Psoas muscle (tissue), 8 donors: ENCODE results near the gene NKIRAS2. TPM values are rescaled to one million over a fixed set of nuclear protein-coding genes. Genes with fewer than 3 reads are reported as not detected.
A peak's percentile ranks its signal among the peaks of the same experiment; 100 is the strongest.

Experiments
- ATAC-seq, 4 donors: fragments of 200-7000 bp; cut with Tn5 transposase; one replicate each; pipeline ENCODE4 v1.9.1; 2020; ENCODE audit warnings: moderate library complexity in 3 of 4, mild to moderate bottlenecking in 2 of 4
- DNase-seq, 2 donors: peaks; one replicate each; pipeline ENCODE4 v3.0.0-alpha.2; 2020
- H3K27ac ChIP-seq: fragments of 200-600 bp; one replicate; pipeline ENCODE4 v1.8.0; 2022
- H3K27me3 ChIP-seq, 3 donors: fragments of 200-600 bp in 1 of 3; one replicate each; pipeline versions ENCODE4 v1.6.1 to v1.8.0; 2013 to 2022; ENCODE audit warnings: low read length in 2 of 3, mild to moderate bottlenecking in 2 of 3, moderate library complexity in 1 of 3; ENCODE audit not compliant: insufficient read depth in 3 of 3
- H3K36me3 ChIP-seq, 2 donors: fragments of 200-600 bp in 1 of 2; one replicate each; pipeline versions ENCODE4 v1.6.1 to v1.8.0; 2013 to 2022; ENCODE audit warnings: low read depth in 1 of 2, mild to moderate bottlenecking in 1 of 2, moderate library complexity in 1 of 2; ENCODE audit not compliant: insufficient read depth in 1 of 2
- H3K4me1 ChIP-seq: fragments of 200-600 bp; one replicate; pipeline ENCODE4 v1.8.0; 2022
- H3K4me3 ChIP-seq: fragments of 200-600 bp; one replicate; pipeline ENCODE4 v1.8.0; 2022; ENCODE audit warnings: mild to moderate bottlenecking
- H3K9me3 ChIP-seq: fragments of 200-600 bp; one replicate; pipeline ENCODE4 v1.8.0; 2022
- WGBS, 3 donors: extraction: QIAGEN DNeasy Blood & Tissue Kit; methylation state at CpG; one replicate each; pipeline versions ENCODE4 v1.1.6 to v1.1.7; 2013; 5-methylcytosine and 5-hydroxymethylcytosine counted together
- intact Hi-C, 2 donors: fragments of 100-400 bp; cut with DNase I; formaldehyde crosslinking; loops; one replicate each; pipeline versions ENCODE4 v1.11.0 to v1.14.2; 2022
- polyA plus RNA-seq, 3 donors: library from polyadenylated mRNA; stranded (reverse); fragments of 200-250 nt; gene quantifications; one replicate each; pipeline ENCODE4 v1.2.3, GENCODE V29; 2013
- total RNA-seq, 4 donors: library from RNA; stranded (reverse); fragmentation: NEBNext Ultra II Directional in 2 of 4; extraction: Animal tissue kit (Norgen Biotek cat#: 25700) in 2 of 4; gene quantifications; one replicate each; pipeline versions ENCODE4 v1.2.1 to v1.2.4, GENCODE V29; 2021 to 2023
- TF ChIP-seq, protein P1 (sequence below): fragments of 200-600 bp; IDR thresholded peaks from one replicate; pipeline ENCODE4 v1.8.0; 2022; ENCODE audit warnings: antibody characterized with exemption
- donor health status: healthy with polysubstance abuse.
- donor health status: DM: no; HTN: no; CAD: no; lungs with moderate emphysema.
- donor health status: Bipolar disorder and iron deficiency.
- donor health status: healthy.
- donor health status: DM: yes; HTN: yes; CAD: no.
- donor health status: DM: no; HTN: no; CAD: no.
- donor health status: DM: no; HTN: no; CAD: no.
- donor health status: DM: yes; HTN: yes; CAD: no.

Gene NKIRAS2
- total and polyA plus RNA-seq, 7 donors = 35.0 to 81.1 (median 41.5) TPM

DNA sequence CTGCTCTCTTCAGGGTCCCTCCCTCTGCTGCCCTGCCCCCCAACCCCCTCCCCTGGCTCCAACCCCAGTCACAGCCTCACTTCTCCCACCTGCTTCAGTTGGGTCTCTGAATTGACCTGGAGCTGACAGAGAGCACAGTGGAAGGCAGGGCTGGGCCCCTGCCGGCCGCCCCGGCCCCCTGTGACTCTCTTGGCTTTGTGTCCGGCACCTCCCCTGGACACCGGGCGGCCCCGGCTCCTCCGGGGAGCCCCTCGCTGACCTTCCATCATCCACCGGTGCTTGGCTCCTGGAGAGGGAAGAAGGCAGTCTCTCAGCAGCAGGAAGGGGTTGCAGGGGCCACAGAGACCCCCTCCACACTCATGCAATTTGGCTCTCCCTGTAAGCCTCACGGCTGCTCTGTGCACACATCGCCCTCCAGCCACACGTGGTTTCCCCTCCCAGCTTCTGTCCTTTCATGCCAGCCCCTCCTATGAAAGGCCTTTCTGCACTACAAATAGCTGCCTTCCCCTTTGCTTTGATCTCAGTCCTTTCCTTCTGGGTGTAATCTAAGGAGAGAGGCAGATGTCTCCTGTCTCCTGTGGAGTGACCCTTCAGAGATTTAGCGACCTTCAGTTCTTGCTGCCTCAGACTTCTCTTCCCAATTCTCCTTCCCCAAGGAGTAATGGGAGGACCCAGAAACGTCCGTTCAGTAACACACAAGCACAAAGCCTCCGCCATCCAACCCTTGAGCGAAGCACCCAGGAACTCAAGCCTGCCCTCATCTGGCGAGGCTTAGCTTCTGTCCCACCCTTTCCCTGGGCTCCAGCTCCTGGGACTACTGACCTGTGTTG is 8.3 kb downstream of the NKIRAS2 start:
- ATAC-seq (no peak), DNase-seq (no peak)
- H3K27me3 ChIP-seq = no peaks in the 10 kb centered on the region
- 61 to 69% (median 62%) methylated on average over 17 to 19 of the region's 19 CpGs for WGBS, 3 donors
- H3K9me3 ChIP-seq = no peaks in the 10 kb centered on the region
- peaks cover 14% of the 10 kb centered on the region for H3K4me1 ChIP-seq
- H3K36me3 ChIP-seq = peaks cover 4 to 11% of the 10 kb centered on the region in 2 donors
- intact Hi-C loops = loop anchor here (5.0 kb wide), 2 partner anchors 34 to 69 kb away; partner anchors contain the start of gene ZNF385C (in 1 of the 2)
- no peak overlapping the region for H3K4me3 ChIP-seq
- TF ChIP-seq, protein P1, sequence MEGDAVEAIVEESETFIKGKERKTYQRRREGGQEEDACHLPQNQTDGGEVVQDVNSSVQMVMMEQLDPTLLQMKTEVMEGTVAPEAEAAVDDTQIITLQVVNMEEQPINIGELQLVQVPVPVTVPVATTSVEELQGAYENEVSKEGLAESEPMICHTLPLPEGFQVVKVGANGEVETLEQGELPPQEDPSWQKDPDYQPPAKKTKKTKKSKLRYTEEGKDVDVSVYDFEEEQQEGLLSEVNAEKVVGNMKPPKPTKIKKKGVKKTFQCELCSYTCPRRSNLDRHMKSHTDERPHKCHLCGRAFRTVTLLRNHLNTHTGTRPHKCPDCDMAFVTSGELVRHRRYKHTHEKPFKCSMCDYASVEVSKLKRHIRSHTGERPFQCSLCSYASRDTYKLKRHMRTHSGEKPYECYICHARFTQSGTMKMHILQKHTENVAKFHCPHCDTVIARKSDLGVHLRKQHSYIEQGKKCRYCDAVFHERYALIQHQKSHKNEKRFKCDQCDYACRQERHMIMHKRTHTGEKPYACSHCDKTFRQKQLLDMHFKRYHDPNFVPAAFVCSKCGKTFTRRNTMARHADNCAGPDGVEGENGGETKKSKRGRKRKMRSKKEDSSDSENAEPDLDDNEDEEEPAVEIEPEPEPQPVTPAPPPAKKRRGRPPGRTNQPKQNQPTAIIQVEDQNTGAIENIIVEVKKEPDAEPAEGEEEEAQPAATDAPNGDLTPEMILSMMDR = peak; percentile 9
- H3K27ac ChIP-seq = no peak overlapping the region

DNA sequence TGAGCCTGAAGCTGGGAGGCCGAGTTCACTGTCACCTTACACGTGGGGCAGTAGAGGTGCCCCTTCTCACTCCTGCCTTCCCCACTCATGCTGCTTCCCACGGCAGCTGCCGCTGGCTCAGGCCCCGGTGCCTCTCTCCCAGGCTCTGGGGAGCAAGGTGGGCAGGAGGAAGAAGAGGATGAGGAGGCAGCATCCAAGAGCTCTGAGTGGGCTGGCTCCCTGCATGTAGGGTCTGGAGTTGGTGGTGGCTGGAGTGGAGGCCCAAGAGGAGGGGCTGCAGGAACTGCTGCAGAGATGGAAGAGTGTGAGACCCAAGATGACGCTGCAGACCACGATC is 8.9 kb downstream of the NKIRAS2 start:
- Histone ChIP-seq H3K4me3 (no peak overlapping the region), H3K27me3 (no peaks in the 10 kb centered on the region), H3K4me1 (peaks cover 14% of the 10 kb centered on the region), H3K9me3 (no peaks in the 10 kb centered on the region), H3K27ac (no peak overlapping the region), H3K36me3 (peaks cover 2 to 5% of the 10 kb centered on the region in 2 donors)
- 77 to 80% (median 78%) methylated on average over 7 of the region's 7 CpGs for WGBS, 3 donors
- TF ChIP-seq, protein P1 = no peak
- intact Hi-C loops = loop anchor here (5.0 kb wide), 2 partner anchors 34 to 69 kb away; partner anchors contain the start of gene ZNF385C (in 1 of the 2)
- ATAC-seq = no peak
- no peak for DNase-seq

DNA sequence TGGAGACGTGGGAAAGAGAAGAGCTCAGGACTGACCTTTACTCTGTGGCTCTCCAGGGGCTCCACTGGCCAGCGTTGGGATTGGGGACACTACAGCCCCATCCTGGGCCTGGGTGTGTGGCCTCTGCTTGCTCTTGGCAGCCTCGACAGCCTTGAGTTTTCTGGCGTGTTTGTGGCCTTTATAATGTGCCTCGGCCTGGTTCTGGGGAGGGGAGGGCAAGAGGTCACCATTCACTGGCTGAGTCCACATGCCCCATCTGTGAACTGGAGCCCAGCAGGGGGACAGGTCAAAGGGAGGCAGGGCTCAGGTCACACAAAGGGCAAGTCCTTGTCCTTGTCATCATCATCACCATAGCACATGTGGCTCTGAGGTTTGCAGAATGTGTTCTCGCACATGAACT is 11.7 kb downstream of the NKIRAS2 start:
- DNase-seq (peak in 1 of 2 donors; percentile 67), ATAC-seq (peak in 1 of 4 donors; percentile 40)
- no peaks in the 10 kb centered on the region for H3K9me3 ChIP-seq
- TF ChIP-seq, protein P1 = no peak
- intact Hi-C loops = no loop called here
- no peak overlapping the region for H3K27ac ChIP-seq
- H3K4me1 ChIP-seq = no peaks in the 10 kb centered on the region
- H3K36me3 ChIP-seq = no peaks in the 10 kb centered on the region
- no peaks in the 10 kb centered on the region for H3K27me3 ChIP-seq
- WGBS, 3 donors = 47 to 61% (median 51%) methylated on average over 6 of the region's 6 CpGs
- H3K4me3 ChIP-seq = no peak overlapping the region

DNA sequence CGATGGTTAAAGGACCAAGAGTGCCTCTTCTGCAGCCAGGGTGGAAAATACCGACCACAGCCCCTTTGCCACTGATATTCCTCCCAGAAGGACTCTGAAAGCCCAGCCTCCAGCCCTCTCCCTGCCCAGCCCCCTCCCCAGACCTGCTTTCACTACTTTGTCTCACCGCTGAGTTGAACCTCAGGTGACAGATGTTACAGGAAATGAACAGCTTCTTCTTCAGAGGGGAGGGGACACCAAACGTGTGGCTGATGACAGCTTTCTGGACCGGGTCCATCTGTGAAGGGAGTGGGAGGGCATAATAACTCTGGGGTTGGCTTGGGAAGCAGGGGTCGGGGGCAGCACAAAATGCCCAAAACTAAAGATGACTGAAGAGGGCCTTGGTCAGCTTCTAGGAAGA is 14.2 kb downstream of the NKIRAS2 start:
- no peak for ATAC-seq
- intact Hi-C loops = no loop called here

More for the DNA sequence above, 14.2 kb downstream of the NKIRAS2 start:
- H3K9me3 ChIP-seq = no peaks in the 10 kb centered on the region
- no peak overlapping the region for H3K4me3 ChIP-seq
- H3K36me3 ChIP-seq = no peaks in the 10 kb centered on the region
- H3K27me3 ChIP-seq = no peaks in the 10 kb centered on the region
- TF ChIP-seq, protein P1 = no peak
- no peaks in the 10 kb centered on the region for H3K4me1 ChIP-seq
- DNase-seq = no peak
- 47 to 63% (median 54%) methylated on average over 5 to 6 of the region's 6 CpGs for WGBS, 3 donors
- no peak overlapping the region for H3K27ac ChIP-seq
